Thyroid gland (tissue), 4 donors: ENCODE measurements around the gene KIAA2012. TPM values are rescaled to one million over a fixed set of nuclear protein-coding genes. Genes with fewer than 3 reads are reported as not detected.

Experiments used
- DNase-seq, 2 donors: peaks; one replicate each; pipeline ENCODE4 v3.0.0-alpha.2; 2019
- H3K27ac ChIP-seq, 3 donors: fragments of 200-600 bp; sonication (generic); 1 replicate in 2 of 3; 2 replicates in 1 of 3; pipeline ENCODE4 v1.5.1; 2016 to 2019; ENCODE audit warnings: mild to moderate bottlenecking in 1 of 3, moderate library complexity in 1 of 3
- H3K27me3 ChIP-seq: fragments of 200-600 bp; sonication (generic); one replicate; pipeline ENCODE4 v1.5.1; 2019
- H3K36me3 ChIP-seq, 2 donors: fragments of 200-600 bp; sonication (generic); one replicate each; pipeline ENCODE4 v1.5.1; 2016 to 2019
- H3K4me1 ChIP-seq, 2 donors: fragments of 200-600 bp; sonication (generic); one replicate each; pipeline ENCODE4 v1.5.1; 2017 to 2019
- H3K4me3 ChIP-seq, 3 donors: fragments of 200-600 bp; sonication (generic); replicated peaks in 1 of 3; 1 replicate in 2 of 3; 2 replicates in 1 of 3; pipeline ENCODE4 v1.5.1; 2016; ENCODE audit warnings: mild to moderate bottlenecking in 1 of 3
- H3K9me3 ChIP-seq: fragments of 200-600 bp; sonication (generic); one replicate; pipeline ENCODE4 v1.5.1; 2017
- POLR2A ChIP-seq, 2 donors: fragments of 450-650 bp; IDR thresholded peaks; one replicate each; pipeline ENCODE4 v1.6.1; 2017; ENCODE audit warnings: antibody characterized with exemption in 2 of 2, mild to moderate bottlenecking in 2 of 2, moderate library complexity in 1 of 2
- WGBS, 2 donors: methylation state at CpG; one replicate each; pipeline ENCODE4 v1.1.5; 2017; 5-methylcytosine and 5-hydroxymethylcytosine counted together
- intact Hi-C: fragments of 100-400 bp; cut with DNase I; formaldehyde crosslinking; loops from one replicate; pipeline ENCODE4 v1.15.1; 2023
- total RNA-seq, 4 donors: library from RNA; depleted of rRNA; stranded (reverse); fragments of >200 nt; gene quantifications; one replicate each; pipeline ENCODE4 v1.2.3, GENCODE V29; 2016
- TF ChIP-seq, protein P1 (sequence below), 6 experiments: fragments of 200-600 bp in 3 of 6; fragments of 450-650 bp in 3 of 6; sonication (generic) in 3 of 6; IDR thresholded peaks; one replicate each; pipeline ENCODE4 v1.5.1; 2016 to 2019; ENCODE audit warnings: antibody characterized with exemption in 6 of 6, mild to moderate bottlenecking in 2 of 6, inconsistent platforms in 1 of 6, moderate library complexity in 1 of 6

The KIAA2012 gene
- total RNA-seq, 4 donors from 2014 or later: not detected

DNA sequence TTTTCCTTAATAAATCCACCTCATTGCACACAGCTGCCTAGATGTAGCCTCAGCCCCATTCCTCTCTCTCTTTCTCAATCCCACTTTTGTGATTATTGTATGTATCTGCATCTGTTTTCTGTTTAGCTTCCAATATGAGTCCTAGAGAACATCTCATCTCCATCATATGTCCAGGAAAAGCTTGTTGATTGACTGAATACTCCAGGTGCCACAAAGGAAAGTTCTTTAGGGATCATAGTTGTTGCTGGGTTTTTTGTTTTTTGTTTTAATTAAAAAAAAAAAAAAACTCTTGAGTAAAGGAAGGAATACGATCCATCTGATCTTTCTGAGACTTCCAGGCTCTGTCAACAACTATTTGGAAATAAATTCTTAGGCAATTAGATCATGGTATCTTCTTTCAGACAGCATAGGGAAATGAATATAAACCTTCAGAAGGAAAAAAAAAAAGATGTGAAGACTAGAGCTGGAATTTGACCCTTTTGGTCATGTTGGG lies 42.5 kb downstream of the KIAA2012 start:
- 54 to 70% methylated on average over 1 of the region's 1 CpG for WGBS, 2 donors
- H3K9me3 ChIP-seq: no peaks in the 10 kb centered on the region
- H3K4me1 ChIP-seq: peaks cover 5 to 7% of the 10 kb centered on the region in 2 donors
- H3K27ac ChIP-seq: no peak overlapping the region
- DNase-seq: no peak
- no peak overlapping the region for H3K4me3 ChIP-seq
- intact Hi-C loops: no loop called here
- no peaks in the 10 kb centered on the region for H3K36me3 ChIP-seq
- TF ChIP-seq, protein P1, sequence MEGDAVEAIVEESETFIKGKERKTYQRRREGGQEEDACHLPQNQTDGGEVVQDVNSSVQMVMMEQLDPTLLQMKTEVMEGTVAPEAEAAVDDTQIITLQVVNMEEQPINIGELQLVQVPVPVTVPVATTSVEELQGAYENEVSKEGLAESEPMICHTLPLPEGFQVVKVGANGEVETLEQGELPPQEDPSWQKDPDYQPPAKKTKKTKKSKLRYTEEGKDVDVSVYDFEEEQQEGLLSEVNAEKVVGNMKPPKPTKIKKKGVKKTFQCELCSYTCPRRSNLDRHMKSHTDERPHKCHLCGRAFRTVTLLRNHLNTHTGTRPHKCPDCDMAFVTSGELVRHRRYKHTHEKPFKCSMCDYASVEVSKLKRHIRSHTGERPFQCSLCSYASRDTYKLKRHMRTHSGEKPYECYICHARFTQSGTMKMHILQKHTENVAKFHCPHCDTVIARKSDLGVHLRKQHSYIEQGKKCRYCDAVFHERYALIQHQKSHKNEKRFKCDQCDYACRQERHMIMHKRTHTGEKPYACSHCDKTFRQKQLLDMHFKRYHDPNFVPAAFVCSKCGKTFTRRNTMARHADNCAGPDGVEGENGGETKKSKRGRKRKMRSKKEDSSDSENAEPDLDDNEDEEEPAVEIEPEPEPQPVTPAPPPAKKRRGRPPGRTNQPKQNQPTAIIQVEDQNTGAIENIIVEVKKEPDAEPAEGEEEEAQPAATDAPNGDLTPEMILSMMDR (IDR thresholded peaks at IDR 0.05): no peak
- no peak for TF ChIP-seq POLR2A (IDR thresholded peaks at IDR 0.05)
- H3K27me3 ChIP-seq: no peaks in the 10 kb centered on the region

DNA sequence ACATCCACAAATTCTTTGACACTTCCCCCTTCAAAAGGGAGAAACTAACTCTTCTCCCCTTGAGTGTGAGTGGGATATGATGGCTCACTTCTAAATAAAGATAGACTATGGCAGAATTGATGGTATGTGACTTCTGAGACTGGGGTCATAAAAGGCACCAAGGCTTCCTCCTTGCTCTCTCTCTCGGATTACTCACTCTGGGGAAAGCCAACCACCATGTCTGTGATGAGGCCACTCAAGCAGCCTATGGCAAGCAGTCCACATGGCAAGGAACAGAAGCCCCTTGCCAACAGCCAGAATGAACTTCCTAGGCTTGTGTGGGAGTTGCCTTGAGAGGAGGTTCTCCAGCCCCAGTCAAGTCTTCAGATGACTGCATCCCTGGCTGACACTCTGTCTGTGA lies 43.6 kb downstream of the KIAA2012 start:
- WGBS, 2 donors: 65 to 80% methylated on average over 1 of the region's 1 CpG
- DNase-seq: no peak
- no peaks in the 10 kb centered on the region for H3K9me3 ChIP-seq
- H3K27ac ChIP-seq: no peak overlapping the region
- no peaks in the 10 kb centered on the region for H3K36me3 ChIP-seq
- intact Hi-C loops: no loop called here
- no peak overlapping the region for H3K4me3 ChIP-seq
- no peaks in the 10 kb centered on the region for H3K27me3 ChIP-seq
- TF ChIP-seq, protein P1 (IDR thresholded peaks at IDR 0.05): no peak
- TF ChIP-seq POLR2A (IDR thresholded peaks at IDR 0.05): no peak
- H3K4me1 ChIP-seq: peaks cover 5 to 7% of the 10 kb centered on the region in 2 donors

DNA sequence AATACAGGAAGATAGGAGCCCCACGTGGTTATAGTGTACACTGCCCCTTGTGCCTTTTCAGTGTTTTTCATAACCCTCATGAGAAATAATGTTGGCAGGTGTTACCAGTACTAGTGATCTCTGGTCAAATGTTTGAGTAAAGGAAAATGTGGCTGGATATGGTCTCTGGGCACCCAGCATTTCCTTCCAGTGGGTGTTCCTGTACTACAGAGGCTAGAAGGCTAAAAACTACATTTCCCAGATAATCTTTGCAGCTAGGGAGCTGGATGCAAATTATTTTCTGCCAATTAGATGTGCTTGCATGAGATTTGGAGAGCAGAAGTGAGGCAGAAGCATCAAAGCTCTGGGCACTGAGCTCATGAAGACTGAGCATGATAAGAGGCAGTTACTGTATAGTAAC lies 45.1 kb downstream of the KIAA2012 start:
- Histone ChIP-seq H3K4me3 (no peak overlapping the region), H3K36me3 (no peaks in the 10 kb centered on the region), H3K9me3 (no peaks in the 10 kb centered on the region), H3K27me3 (no peaks in the 10 kb centered on the region), H3K4me1 (peaks cover 3 to 4% of the 10 kb centered on the region in 2 donors), H3K27ac (no peak overlapping the region)
- 59 to 77% methylated on average over 1 of the region's 1 CpG for WGBS, 2 donors
- intact Hi-C loops: no loop called here
- DNase-seq: no peak
- TF ChIP-seq POLR2A (IDR thresholded peaks at IDR 0.05): no peak
- TF ChIP-seq, protein P1 (IDR thresholded peaks at IDR 0.05): no peak

DNA sequence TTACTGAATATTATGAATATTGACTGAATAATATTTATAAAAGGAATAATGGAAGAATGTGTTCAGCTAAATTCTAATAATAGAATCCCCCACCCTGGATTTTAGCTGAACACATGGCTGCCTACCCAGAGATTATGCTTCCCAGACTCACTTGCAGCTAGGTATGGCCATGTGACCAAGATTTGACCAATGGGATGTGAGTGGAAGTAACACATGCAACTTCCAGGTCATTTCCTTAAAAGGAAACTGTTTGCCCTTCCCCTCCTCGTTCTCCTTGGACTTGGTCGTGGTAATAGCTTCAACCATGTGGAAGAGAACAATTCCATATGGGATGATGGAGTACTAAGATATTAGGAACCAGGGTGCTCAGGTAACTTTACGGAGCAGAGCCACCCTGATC lies 47.8 kb downstream of the KIAA2012 start:
- Histone ChIP-seq H3K9me3 (no peaks in the 10 kb centered on the region), H3K27ac (no peak overlapping the region), H3K36me3 (no peaks in the 10 kb centered on the region), H3K27me3 (no peaks in the 10 kb centered on the region), H3K4me3 (no peak overlapping the region), H3K4me1 (no peaks in the 10 kb centered on the region)
- intact Hi-C loops: no loop called here
- no peak for TF ChIP-seq POLR2A (IDR thresholded peaks at IDR 0.05)
- TF ChIP-seq, protein P1 (IDR thresholded peaks at IDR 0.05): no peak
- no peak for DNase-seq
- WGBS, 2 donors: 85 to 90% methylated on average over 3 of the region's 3 CpGs

DNA sequence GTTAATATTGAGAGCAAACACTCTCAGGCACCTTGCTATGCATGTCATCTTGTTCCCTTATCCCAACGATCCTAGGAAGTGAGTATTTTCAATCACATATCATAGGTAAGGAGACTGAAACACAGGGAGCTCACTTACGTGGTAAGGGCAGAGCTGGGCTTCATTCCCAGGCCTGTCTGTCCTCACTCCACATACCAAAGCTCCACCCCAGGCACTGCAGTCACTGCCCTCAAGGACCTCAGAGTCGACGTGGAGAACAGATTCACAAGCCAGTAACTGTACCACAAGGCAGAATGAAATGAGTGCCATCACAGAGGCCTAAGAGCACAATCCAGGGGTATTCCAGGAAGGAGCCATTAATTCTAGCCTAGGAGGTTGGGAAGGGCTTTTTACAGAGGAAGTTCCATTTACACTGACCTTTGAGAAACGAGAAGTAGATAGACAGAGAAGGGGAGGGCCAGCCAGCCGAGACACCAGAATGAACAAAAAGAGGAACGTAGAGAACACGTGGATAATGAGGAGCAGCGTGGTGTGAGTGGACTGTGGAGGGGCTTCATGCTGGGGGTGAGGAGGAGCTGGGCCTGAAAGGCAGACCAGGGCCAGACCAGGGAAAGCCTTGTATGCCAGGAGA lies 48.6 kb downstream of the KIAA2012 start:
- Histone ChIP-seq H3K27ac (no peak overlapping the region), H3K36me3 (no peaks in the 10 kb centered on the region), H3K9me3 (no peaks in the 10 kb centered on the region), H3K27me3 (no peaks in the 10 kb centered on the region), H3K4me1 (no peaks in the 10 kb centered on the region), H3K4me3 (no peak overlapping the region)
- intact Hi-C loops: no loop called here
- no peak for DNase-seq
- whole genome bisulfite sequencing, 2 donors: 68 to 70% methylated on average over 9 of the region's 9 CpGs
- TF ChIP-seq, protein P1 (IDR thresholded peaks at IDR 0.05): no peak
- no peak for TF ChIP-seq POLR2A (IDR thresholded peaks at IDR 0.05)
